ENCODE data around the gene HNRNPUL2.

GRCh38 chr11:62676698-62677097 lies 50.6 kb downstream of the HNRNPUL2 start:
- TF ChIP-seq CTCF (IDR thresholded peaks at IDR 0.05) (no peak), POLR2A (IDR thresholded peaks at IDR 0.05) (no peak)

Measured in testis (tissue), 2 donors.